Thyroid gland (tissue), 4 donors: ENCODE data around the gene BCKDHB. TPM values are rescaled to one million over a fixed set of nuclear protein-coding genes. Genes with fewer than 3 reads are reported as not detected.

Experiments
- DNase-seq, 2 donors: peaks; one replicate each; pipeline ENCODE4 v3.0.0-alpha.2; 2019
- H3K27ac ChIP-seq, 3 donors: fragments of 200-600 bp; sonication (generic); 1 replicate in 2 of 3; 2 replicates in 1 of 3; pipeline ENCODE4 v1.5.1; 2016 to 2019; ENCODE audit warnings: mild to moderate bottlenecking in 1 of 3, moderate library complexity in 1 of 3
- H3K27me3 ChIP-seq: fragments of 200-600 bp; sonication (generic); one replicate; pipeline ENCODE4 v1.5.1; 2019
- H3K36me3 ChIP-seq, 2 donors: fragments of 200-600 bp; sonication (generic); one replicate each; pipeline ENCODE4 v1.5.1; 2016 to 2019
- H3K4me1 ChIP-seq, 2 donors: fragments of 200-600 bp; sonication (generic); one replicate each; pipeline ENCODE4 v1.5.1; 2017 to 2019
- H3K4me3 ChIP-seq, 3 donors: fragments of 200-600 bp; sonication (generic); replicated peaks in 1 of 3; 1 replicate in 2 of 3; 2 replicates in 1 of 3; pipeline ENCODE4 v1.5.1; 2016; ENCODE audit warnings: mild to moderate bottlenecking in 1 of 3
- H3K9me3 ChIP-seq: fragments of 200-600 bp; sonication (generic); one replicate; pipeline ENCODE4 v1.5.1; 2017
- POLR2A ChIP-seq, 2 donors: fragments of 450-650 bp; IDR thresholded peaks; one replicate each; pipeline ENCODE4 v1.6.1; 2017; ENCODE audit warnings: antibody characterized with exemption in 2 of 2, mild to moderate bottlenecking in 2 of 2, moderate library complexity in 1 of 2
- WGBS, 2 donors: methylation state at CpG; one replicate each; pipeline ENCODE4 v1.1.5; 2017; 5-methylcytosine and 5-hydroxymethylcytosine counted together
- intact Hi-C: fragments of 100-400 bp; cut with DNase I; formaldehyde crosslinking; loops from one replicate; pipeline ENCODE4 v1.15.1; 2023
- total RNA-seq, 4 donors: library from RNA; depleted of rRNA; stranded (reverse); fragments of >200 nt; gene quantifications; one replicate each; pipeline ENCODE4 v1.2.3, GENCODE V29; 2016
- TF ChIP-seq, protein P1 (sequence below), 6 experiments: fragments of 200-600 bp in 3 of 6; fragments of 450-650 bp in 3 of 6; sonication (generic) in 3 of 6; IDR thresholded peaks; one replicate each; pipeline ENCODE4 v1.5.1; 2016 to 2019; ENCODE audit warnings: antibody characterized with exemption in 6 of 6, mild to moderate bottlenecking in 2 of 6, inconsistent platforms in 1 of 6, moderate library complexity in 1 of 6

Gene BCKDHB
- total RNA-seq, 4 donors from 2014 or later: 16.7 to 36.9 (median 24.4) TPM

DNA sequence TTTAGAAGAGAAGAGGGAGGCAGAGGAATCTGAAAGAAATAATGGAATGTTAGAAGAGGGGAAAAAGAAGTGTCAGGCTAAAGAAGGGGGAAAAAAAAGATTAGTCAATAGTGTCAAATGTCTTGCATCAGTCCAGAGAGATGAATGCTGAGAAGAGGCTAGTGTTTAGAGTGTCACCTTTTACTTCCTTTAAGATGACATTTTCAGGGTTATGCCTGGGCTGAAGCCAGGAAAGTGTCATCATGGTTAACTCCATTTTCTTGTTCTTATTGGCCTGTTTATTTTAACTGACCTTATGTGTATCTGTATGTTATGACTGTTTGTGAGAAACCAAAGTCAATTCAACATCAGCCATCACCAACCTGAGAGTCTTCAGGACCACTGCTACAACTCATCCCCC is 15.0 kb upstream of the BCKDHB start:
- TF ChIP-seq, protein P1, sequence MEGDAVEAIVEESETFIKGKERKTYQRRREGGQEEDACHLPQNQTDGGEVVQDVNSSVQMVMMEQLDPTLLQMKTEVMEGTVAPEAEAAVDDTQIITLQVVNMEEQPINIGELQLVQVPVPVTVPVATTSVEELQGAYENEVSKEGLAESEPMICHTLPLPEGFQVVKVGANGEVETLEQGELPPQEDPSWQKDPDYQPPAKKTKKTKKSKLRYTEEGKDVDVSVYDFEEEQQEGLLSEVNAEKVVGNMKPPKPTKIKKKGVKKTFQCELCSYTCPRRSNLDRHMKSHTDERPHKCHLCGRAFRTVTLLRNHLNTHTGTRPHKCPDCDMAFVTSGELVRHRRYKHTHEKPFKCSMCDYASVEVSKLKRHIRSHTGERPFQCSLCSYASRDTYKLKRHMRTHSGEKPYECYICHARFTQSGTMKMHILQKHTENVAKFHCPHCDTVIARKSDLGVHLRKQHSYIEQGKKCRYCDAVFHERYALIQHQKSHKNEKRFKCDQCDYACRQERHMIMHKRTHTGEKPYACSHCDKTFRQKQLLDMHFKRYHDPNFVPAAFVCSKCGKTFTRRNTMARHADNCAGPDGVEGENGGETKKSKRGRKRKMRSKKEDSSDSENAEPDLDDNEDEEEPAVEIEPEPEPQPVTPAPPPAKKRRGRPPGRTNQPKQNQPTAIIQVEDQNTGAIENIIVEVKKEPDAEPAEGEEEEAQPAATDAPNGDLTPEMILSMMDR (IDR thresholded peaks at IDR 0.05): no peak
- TF ChIP-seq POLR2A (IDR thresholded peaks at IDR 0.05): no peak
- H3K4me1 ChIP-seq: no peaks in the 10 kb centered on the region
- no peaks in the 10 kb centered on the region for H3K36me3 ChIP-seq
- intact Hi-C loops: no loop called here
- H3K9me3 ChIP-seq: no peaks in the 10 kb centered on the region
- DNase-seq: no peak
- H3K27ac ChIP-seq: no peak overlapping the region
- no peak overlapping the region for H3K4me3 ChIP-seq
- no peaks in the 10 kb centered on the region for H3K27me3 ChIP-seq

DNA sequence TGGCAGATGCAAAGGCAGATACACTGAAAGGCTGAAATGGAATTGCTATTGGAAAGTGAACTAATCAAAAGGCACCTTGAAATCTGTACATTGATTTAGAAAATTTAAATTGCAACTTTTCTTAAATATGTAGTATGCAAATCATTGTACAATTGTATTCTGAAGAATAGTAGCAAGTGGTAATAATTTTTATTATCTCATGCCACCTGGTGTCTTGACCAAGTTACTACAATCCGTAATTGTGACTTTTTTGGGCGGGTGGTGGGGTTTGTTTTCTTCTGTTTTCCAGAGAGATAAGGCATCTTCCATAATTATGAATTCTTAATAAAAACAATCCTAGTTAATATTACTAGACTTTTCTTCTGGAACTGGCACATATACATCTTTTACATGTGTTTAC is 12.5 kb upstream of the BCKDHB start:
- 3 to 11% methylated on average over 2 of the region's 2 CpGs for WGBS, 2 donors
- intact Hi-C loops: no loop called here
- Histone ChIP-seq H3K9me3 (no peaks in the 10 kb centered on the region), H3K4me1 (no peaks in the 10 kb centered on the region), H3K36me3 (no peaks in the 10 kb centered on the region), H3K27me3 (no peaks in the 10 kb centered on the region), H3K27ac (no peak overlapping the region), H3K4me3 (no peak overlapping the region)
- no peak for TF ChIP-seq POLR2A (IDR thresholded peaks at IDR 0.05)
- TF ChIP-seq, protein P1 (IDR thresholded peaks at IDR 0.05): peak in 3 of 6 experiments; percentile 46 to 60 (median 52)
- DNase-seq: no peak

DNA sequence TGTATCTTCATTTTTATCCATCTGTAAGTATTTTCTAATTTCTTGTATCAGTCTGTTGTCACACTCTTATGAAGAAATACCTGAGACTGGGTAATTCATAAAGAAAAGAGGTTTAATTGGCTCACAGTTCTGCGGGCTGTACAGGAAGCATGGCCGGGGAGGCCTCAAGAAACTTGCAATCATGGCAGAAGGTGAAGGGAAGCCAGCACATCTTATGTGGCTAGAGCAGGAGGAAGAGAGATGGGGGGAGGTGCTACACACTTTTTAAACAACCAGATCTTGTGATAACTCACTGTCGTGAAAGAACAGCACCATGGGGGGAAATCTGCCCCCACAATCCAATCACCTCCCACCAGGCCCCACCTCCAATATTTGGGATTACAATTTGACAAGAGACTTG is 10.9 kb upstream of the BCKDHB start:
- Histone ChIP-seq H3K4me1 (no peaks in the 10 kb centered on the region), H3K36me3 (no peaks in the 10 kb centered on the region), H3K27ac (no peak overlapping the region), H3K27me3 (no peaks in the 10 kb centered on the region), H3K9me3 (no peaks in the 10 kb centered on the region), H3K4me3 (no peak overlapping the region)
- no peak for TF ChIP-seq POLR2A (IDR thresholded peaks at IDR 0.05)
- TF ChIP-seq, protein P1 (IDR thresholded peaks at IDR 0.05): no peak
- intact Hi-C loops: no loop called here
- 55 to 59% methylated on average over 3 of the region's 3 CpGs for WGBS, 2 donors
- DNase-seq: no peak

DNA sequence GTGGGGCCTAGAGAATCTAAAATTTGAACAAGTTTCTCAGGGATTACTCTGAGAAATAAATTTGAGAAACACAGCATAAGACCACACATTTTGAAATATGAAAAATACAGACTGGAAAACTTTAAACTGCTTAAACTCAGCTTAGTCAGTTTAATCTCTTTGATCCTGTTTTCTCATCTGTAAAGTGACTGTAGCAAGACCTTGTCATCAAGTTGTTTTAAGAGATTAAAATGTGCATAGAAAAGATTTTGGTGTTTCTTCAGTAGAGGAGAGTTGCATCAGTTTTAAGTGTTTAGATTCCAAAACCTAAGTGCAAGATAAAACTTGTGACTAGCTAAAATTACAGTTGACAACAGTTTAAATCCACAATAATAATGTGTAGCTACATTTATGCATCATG is 8.1 kb upstream of the BCKDHB start:
- no peak overlapping the region for H3K4me3 ChIP-seq
- no peak overlapping the region for H3K27ac ChIP-seq
- no peaks in the 10 kb centered on the region for H3K36me3 ChIP-seq
- DNase-seq: no peak
- TF ChIP-seq, protein P1 (IDR thresholded peaks at IDR 0.05): no peak
- TF ChIP-seq POLR2A (IDR thresholded peaks at IDR 0.05): no peak
- intact Hi-C loops: no loop called here
- H3K27me3 ChIP-seq: no peaks in the 10 kb centered on the region
- H3K4me1 ChIP-seq: no peaks in the 10 kb centered on the region
- no peaks in the 10 kb centered on the region for H3K9me3 ChIP-seq

DNA sequence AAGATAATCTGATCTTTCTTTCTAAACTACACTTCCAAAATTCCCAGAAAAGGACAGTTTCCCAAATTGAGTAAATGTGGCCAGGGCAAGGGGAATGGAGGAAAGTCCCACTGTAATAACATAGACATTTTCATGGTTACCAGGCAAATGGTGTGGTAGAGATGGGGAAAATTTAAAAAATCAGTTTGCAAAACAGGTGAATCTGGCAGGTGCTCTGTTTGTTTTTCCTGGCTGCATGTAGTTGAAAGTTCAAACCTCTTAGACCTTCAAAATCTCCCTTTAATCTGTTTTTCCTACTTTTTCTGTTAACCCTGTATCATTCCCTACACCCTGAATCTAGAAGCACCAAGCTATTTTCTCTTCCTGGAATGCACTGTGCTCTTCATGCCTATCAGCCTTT is 2.0 kb upstream of the BCKDHB start:
- H3K9me3 ChIP-seq: no peaks in the 10 kb centered on the region
- DNase-seq: no peak
- intact Hi-C loops: no loop called here
- H3K36me3 ChIP-seq: no peaks in the 10 kb centered on the region
- no peak for TF ChIP-seq POLR2A (IDR thresholded peaks at IDR 0.05)
- TF ChIP-seq, protein P1 (IDR thresholded peaks at IDR 0.05): no peak
- H3K4me1 ChIP-seq: no peaks in the 10 kb centered on the region
- H3K27me3 ChIP-seq: no peaks in the 10 kb centered on the region
- H3K27ac ChIP-seq: no peak overlapping the region
- H3K4me3 ChIP-seq: no peak overlapping the region
